ENCODE results near the gene ENTHD1.
"Not testable (repeated sequence)": the region's sequence is repeated elsewhere in the genome, so short reads cannot be mapped to it uniquely, and the experiment has no call there.

ENTHD1 gene

DNA sequence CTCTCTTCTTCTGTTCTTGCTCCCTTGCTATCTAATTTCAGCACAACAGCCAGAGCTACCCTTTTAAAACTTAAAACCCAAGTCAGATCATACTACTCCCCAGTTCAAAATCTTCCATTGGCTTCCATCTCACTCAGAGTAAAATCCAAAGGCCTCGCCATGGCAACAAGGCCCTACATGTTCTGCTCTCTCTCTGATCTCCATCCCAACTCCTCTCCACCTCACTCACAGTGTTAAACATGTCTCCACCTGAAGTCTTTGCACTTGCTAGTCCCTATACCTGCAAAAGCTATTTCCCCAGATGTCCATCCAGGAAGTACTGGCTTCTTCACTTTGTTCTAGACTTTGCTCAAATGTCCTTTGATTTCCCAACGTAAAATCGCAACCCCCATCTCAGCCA, 4.3 kb upstream of the ENTHD1 start:
- no peak for DNase-seq

DNA sequence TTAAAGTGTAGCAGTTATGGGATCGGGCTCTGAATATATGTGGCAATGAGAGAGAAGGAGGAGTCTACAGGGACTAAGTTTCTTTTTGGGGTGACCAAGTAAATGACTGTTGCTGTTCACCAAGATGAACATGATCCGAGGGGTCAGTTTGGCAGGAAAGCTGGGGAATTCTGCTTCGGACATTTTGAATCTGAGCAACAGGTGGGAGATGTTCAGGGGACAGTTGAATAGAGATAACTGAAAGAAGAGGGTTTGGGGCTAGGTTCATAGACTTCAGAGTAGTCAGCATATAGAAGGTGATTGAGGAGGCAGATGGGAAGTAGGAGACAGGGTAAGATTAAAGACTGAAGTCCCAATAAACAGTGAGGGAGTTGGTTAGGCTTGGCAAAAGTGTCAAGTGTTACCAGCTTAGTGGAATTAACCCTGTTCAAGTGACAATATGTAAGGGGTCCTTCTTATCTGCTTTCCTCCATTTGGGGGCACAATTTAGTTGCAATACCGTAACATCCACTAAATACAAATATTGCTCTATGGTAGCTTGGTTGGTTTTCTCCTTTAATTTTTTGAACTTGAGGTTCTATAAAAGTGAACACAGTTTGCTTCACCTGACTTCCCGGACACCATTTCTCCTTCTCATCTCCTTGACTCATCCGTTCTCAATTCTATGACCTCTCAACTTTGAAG, 2.9 kb upstream of the ENTHD1 start:
- DNase-seq = no peak

- DNase-seq = no peak
Measured at GRCh38 chr22:39895682-39896081, 2.1 kb upstream of the ENTHD1 start.

DNA sequence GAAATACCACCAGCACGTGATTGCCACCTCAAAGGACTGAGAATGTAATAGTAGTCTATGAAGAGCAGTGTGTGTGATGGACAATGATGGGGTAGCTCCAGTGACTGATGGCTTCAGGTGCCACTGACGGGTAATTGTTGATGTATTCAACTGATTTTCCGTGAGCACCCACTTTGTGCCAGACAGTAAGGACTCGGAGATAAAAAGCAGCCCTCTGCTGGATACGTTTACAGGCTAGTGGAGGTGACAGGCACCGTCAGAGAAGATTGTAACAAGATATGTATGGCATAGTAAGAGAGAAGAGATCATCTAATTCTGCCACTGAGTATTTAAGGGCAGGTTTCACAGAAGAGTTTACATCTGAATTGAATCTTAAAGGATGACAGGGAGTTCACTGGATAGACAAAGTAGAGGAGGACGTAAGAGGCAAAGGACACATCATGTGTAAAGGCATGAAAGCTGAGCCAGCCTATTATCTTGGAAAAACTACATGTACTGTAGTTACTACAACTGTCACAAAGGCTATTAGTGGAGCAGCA, 1.1 kb upstream of the ENTHD1 start:
- DNase-seq = no peak

- not testable (repeated sequence) for DNase-seq
Measured at GRCh38 chr22:39889924-39890323, 3.6 kb downstream of the ENTHD1 start.

DNA sequence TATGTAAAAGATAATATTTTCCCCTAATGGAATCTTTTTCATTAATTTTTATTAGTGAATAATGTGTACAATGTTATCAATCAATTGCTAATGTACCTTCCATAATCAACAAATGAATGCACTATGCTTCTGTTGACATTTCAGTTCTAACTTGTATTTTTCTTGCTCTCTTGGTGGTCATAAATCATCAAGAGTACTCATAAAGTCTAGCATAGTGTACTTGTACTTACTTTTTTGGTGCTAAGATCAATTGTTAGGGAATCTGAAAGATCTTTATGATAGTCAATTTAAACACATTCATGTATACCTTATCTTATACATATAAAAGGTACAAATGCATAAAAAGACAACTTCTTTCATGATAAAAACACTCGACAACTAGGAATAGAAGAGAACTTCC, 10.5 kb downstream of the ENTHD1 start:
- no peak for DNase-seq

DNA sequence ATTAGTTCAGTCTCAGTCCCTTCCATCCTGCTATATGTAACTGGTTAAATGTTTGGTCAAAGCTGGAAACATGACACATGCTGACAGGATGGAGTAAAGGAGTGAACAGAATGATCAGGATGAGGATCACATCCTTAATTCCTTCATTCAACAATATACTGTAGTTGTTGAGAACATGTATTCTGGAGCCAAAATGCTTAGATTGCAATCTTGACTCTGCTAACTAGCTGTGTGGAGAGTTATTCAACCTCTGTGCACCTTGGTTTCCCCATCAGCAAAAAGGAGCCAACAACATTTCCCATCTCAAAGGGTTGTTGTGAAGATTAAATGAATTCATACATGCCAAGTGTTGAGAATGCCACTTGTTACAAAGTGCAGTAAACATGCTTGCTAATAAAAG, 12.8 kb downstream of the ENTHD1 start:
- no peak for DNase-seq

- DNase-seq = no peak
Measured at GRCh38 chr22:39877079-39877845, 16.3 kb downstream of the ENTHD1 start.

DNA sequence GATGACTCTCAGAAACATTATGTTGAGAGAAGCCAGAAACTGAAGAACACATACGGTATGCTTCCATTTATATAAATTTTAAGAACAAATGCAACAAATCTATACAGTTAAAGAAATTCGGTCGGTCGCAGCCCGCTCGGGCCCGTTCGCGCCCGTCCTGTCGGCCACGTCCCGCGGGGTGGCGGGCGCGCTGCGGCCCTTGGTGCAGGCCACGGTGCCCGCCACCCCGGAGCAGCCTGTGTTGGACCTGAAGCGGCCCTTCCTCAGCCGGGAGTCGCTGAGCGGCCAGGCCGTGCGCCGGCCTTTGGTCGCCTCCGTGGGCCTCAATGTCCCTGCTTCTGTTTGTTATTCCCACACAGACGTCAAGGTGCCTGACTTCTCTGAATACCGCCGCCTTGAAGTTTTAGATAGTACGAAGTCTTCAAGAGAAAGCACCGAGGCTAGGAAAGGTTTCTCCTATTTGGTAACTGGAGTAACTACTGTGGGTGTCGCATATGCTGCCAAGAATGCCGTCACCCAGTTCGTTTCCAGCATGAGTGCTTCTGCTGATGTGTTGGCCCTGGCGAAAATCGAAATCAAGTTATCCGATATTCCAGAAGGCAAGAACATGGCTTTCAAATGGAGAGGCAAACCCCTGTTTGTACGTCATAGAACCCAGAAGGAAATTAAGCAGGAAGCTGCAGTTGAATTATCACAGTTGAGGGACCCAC, 18.2 kb downstream of the ENTHD1 start:
- not testable (repeated sequence) for DNase-seq

DNA sequence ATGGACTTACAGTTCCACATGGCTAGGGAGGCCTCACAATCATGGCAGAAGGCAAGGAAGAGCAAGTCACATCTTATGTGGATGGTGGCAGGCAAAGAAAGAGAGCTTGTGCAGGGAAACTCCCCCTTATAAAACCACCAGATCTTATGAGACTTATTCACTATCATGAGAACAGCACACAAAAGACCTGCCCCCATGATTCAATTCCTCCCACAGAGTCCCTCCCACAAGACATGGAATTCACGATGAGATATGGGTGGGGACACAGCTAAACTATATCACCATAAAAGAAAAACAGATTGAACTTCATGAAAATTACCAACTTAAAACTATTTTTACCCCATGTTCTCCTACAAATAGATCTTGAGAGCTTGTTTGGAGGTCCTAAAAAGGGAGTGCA, 19.6 kb downstream of the ENTHD1 start:
- no peak for DNase-seq

GRCh38 chr22:39872548-39872947, 21.0 kb downstream of the ENTHD1 start:
- no peak for DNase-seq

- DNase-seq = no peak
Measured at GRCh38 chr22:39871008-39871798, 22.4 kb downstream of the ENTHD1 start.

DNA sequence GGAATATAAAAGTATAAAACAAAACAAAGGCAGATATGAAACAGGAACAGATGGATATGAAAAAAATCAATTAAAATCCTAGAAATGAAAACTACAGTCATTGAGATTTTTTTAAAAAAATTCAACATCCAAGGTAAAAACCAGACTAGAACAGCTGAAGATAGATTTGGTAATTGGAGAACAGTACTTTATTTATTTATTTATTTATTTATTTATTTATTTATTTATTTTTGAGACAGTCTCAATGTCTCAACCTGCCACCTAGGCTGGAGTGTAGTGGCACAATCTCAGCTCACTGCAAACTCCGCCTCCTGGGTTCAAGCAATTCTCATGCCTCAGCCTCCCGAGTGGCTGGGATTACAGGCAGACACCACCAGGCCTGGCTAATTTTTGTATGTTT, 23.8 kb downstream of the ENTHD1 start:
- not testable (repeated sequence) for DNase-seq

GRCh38 chr22:39868741-39869140, 24.8 kb downstream of the ENTHD1 start:
- DNase-seq = peak; percentile 39

- no peak for DNase-seq
Measured at GRCh38 chr22:39859903-39860588, 33.5 kb downstream of the ENTHD1 start.

GRCh38 chr22:39856588-39856987, 37.0 kb downstream of the ENTHD1 start:
- no peak for DNase-seq

GRCh38 chr22:39852799-39853198, 40.8 kb downstream of the ENTHD1 start:
- DNase-seq = no peak

DNA sequence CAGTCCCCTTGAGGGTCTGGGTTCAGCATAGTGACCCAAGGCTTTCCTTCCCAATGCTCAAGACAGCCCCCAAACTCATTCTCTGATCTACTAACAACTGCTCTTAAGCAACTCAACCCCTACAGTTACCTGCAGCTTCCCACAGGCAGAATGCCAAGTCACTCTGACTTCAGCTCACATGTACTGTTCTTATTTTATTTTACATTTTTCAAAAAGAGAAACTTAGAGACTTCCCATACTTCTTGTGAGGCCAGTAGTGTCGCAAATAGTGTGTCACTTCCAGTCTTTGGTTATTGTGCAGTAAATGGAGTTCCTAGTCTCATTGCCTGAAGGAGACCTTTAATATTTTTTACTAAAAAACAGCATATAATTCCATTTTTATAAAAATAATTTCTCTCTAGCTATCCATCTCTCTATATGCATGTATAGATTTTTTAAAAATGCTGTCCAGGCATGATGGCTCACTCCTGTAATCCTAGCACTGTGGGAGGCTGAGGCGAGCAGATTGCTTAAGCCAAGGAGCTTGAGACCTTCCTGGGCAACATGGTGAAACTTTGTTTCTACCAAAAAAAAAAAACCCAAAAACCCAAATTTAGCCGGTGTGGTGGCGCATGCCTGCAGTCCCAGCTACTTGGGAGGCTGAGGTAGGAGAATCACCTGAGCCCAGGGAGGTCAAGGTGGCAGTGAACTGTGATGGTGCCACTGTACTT, 41.8 kb downstream of the ENTHD1 start:
- DNase-seq = no peak

GRCh38 chr22:39847477-39847876, 46.1 kb downstream of the ENTHD1 start:
- no peak for DNase-seq

DNA sequence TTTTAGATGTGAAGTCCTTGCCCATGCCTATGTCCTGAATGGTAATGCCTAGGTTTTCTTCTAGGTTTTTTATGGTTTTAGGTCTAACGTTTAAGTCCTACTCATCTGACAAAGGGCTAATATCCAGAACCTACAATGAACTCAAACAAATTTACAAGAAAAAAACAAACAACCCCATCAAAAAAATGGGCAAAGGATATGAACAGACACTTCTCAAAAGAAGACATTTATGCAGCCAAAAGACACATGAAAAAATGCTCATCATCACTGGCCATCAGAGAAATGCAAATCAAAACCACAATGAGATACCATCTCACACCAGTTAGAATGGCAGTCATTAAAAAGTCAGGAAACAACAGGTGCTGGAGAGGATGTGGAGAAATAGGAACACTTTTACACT, 47.0 kb downstream of the ENTHD1 start:
- DNase-seq = not testable (repeated sequence)

GRCh38 chr22:39845529-39845928, 48.0 kb downstream of the ENTHD1 start:
- DNase-seq = no peak

Data from NCI-H2171 treated with DMSO at 0.1 percent for 48 hours (cell line).